HepG2 (cell line): Measurements from ENCODE around the gene SUOX. TPM values are rescaled to one million over a fixed set of nuclear protein-coding genes. Genes with fewer than 3 reads are reported as not detected.
A peak's percentile ranks its signal among the peaks of the same experiment; 100 is the strongest.

Source experiments
- CENPX ChIP-seq: sonication (generic); formaldehyde crosslinking; IDR thresholded peaks from 2 replicates; pipeline ENCODE4 v1.9.0; 2021; ENCODE audit warnings: mild to moderate bottlenecking, missing genetic modification reagents, moderate library complexity
- HOMEZ ChIP-seq: IDR thresholded peaks from 2 replicates; pipeline ENCODE4 v1.6.1; 2016; ENCODE audit warnings: low read depth
- MXD1 ChIP-seq: sonication (generic); formaldehyde crosslinking; IDR thresholded peaks from 2 replicates; pipeline ENCODE4 v1.4.0; 2020; ENCODE audit warnings: mild to moderate bottlenecking, missing genetic modification reagents
- MXD4 ChIP-seq: IDR thresholded peaks from 2 replicates; pipeline ENCODE4 v1.6.1; 2016; ENCODE audit warnings: mild to moderate bottlenecking, missing biosample characterization, missing genetic modification reagents
- PCBP2 ChIP-seq: fragments of 200-400 bp; formaldehyde crosslinking; optimal IDR thresholded peaks from 2 replicates; pipeline ENCODE3; 2018; ENCODE audit warnings: low read length, low read depth; ENCODE audit not compliant: poor library complexity, severe bottlenecking
- PRDM4 ChIP-seq: sonication (generic); formaldehyde crosslinking; IDR thresholded peaks from 2 replicates; pipeline ENCODE4 v1.9.0; 2021; ENCODE audit warnings: missing genetic modification reagents, borderline replicate concordance
- RAD51 ChIP-seq: fragments of 450-650 bp; IDR thresholded peaks from 2 replicates; pipeline ENCODE4 v1.6.1; 2016; ENCODE audit warnings: borderline replicate concordance
- RCOR2 ChIP-seq: IDR thresholded peaks from 2 replicates; pipeline ENCODE4 v1.6.1; 2016; ENCODE audit warnings: missing biosample characterization, missing genetic modification reagents
- RXRA ChIP-seq: sonication (generic); formaldehyde crosslinking; IDR thresholded peaks from 2 replicates; pipeline ENCODE4 v1.5.1; 2020; ENCODE audit warnings: missing genetic modification reagents
- TBX2 ChIP-seq: sonication (generic); formaldehyde crosslinking; IDR thresholded peaks from 2 replicates; pipeline ENCODE4 v1.5.0; 2020; ENCODE audit warnings: missing genetic modification reagents, mild to moderate bottlenecking, borderline replicate concordance
- TEF ChIP-seq: sonication (generic); formaldehyde crosslinking; IDR thresholded peaks from 2 replicates; pipeline ENCODE4 v1.5.0; 2020; ENCODE audit warnings: missing genetic modification reagents
- ZC3H13 ChIP-seq: sonication (generic); formaldehyde crosslinking; IDR thresholded peaks from 2 replicates; pipeline ENCODE4 v1.8.1; 2023; ENCODE audit warnings: mild to moderate bottlenecking, missing genetic modification reagents, moderate library complexity
- ZNF724P ChIP-seq: sonication (generic); formaldehyde crosslinking; IDR thresholded peaks from 2 replicates; pipeline ENCODE4 v1.8.0; 2022; ENCODE audit warnings: missing genetic modification reagents, borderline replicate concordance
- ZNF75D ChIP-seq: sonication (generic); formaldehyde crosslinking; IDR thresholded peaks from 2 replicates; pipeline ENCODE4 v1.8.1; 2023; ENCODE audit warnings: missing genetic modification reagents, mild to moderate bottlenecking, borderline replicate concordance
- polyA plus RNA-seq, 8 experiments: library from polyadenylated mRNA; depleted of rRNA in 3 of 8; stranded (reverse) in 7 of 8; unstranded in 1 of 8; fragments of >200 nt; fragmentation: Illumina TruSeq in 4 of 8; extraction: Trizol in 4 of 8; gene quantifications; 2 replicates each; pipeline versions ENCODE4 v1.2.1 to v1.2.3, GENCODE V29; 2011 to 2016; ENCODE audit warnings: low read depth in 4 of 8, missing spikeins in 1 of 8, mixed read lengths in 1 of 8; ENCODE audit not compliant: insufficient read depth in 1 of 8
- total RNA-seq, 5 experiments: library from RNA; depleted of rRNA; stranded (reverse); fragments of >200 nt; fragmentation: Illumina TruSeq; extraction: Trizol; gene quantifications; 2 replicates each; pipeline ENCODE4 v1.2.3, GENCODE V29; 2016; ENCODE audit warnings: low read depth in 1 of 5

The SUOX gene
- total and polyA plus RNA-seq, 2 of the 13 experiments (the other 11 are each of a cell fraction or from before 2014, with no cell fraction given) = 23.9 to 25.9 TPM

- TF ChIP-seq MXD1 (CRISPR knock-in tag) = 0 out of 2 replicates have a peak, but pooled peaks have one; percentile 76
- TF ChIP-seq RCOR2 = no peak; the same call in 1 of the 2 replicates
- peak; percentile 87 for TF ChIP-seq TBX2
- no peak for TF ChIP-seq CENPX (CRISPR knock-in tag)
- no peak for TF ChIP-seq RAD51
- TF ChIP-seq ZNF75D (CRISPR knock-in tag) = no peak
- no peak for TF ChIP-seq TEF
- peak; percentile 72; the same call in 1 of the 2 replicates for TF ChIP-seq ZC3H13
- no peak for TF ChIP-seq PRDM4 (CRISPR knock-in tag)
- TF ChIP-seq RXRA = peak; percentile 63
- TF ChIP-seq PCBP2 = peak; percentile 65
- 0 out of 2 replicates have a peak, but pooled peaks have one; percentile 21 for TF ChIP-seq HOMEZ (CRISPR knock-in tag)
- 0 out of 2 replicates have a peak, but pooled peaks have one; percentile 13 for TF ChIP-seq ZNF724P
- TF ChIP-seq MXD4 (CRISPR knock-in tag) = peak; percentile 69
These were observed 44.7 kb downstream of the SUOX start, which contains the start of gene RPS26 (continued) for GRCh38 chr12:56041552-56042429.
